Activated naive CD4-positive, alpha-beta T cell treated with anti-CD3 and anti-CD28 coated beads for 36 hours (primary cell): ENCODE data around the gene CAPN8. TPM values are rescaled to one million over a fixed set of nuclear protein-coding genes. Genes with fewer than 3 reads are reported as not detected.

Experiments used
- CTCF ChIA-PET: fragments of 350-600 bp; sonication (Branson Sonifier 250); formaldehyde crosslinking; loops from one replicate; lab custom pipeline; 2021; ENCODE audit warnings: antibody characterized with exemption; lab: Charles Lee
- DNase-seq: peaks from one replicate; pipeline ENCODE4 v3.0.0-alpha.2; 2020
- H3K27ac Mint-ChIP-seq: one replicate; pipeline ENCODE4 v1.8.0; 2021; ENCODE audit warnings: mild to moderate bottlenecking, mixed read lengths
- H3K27me3 Mint-ChIP-seq: one replicate; pipeline ENCODE4 v1.8.0; 2021; ENCODE audit warnings: low read depth, mixed read lengths
- H3K36me3 Mint-ChIP-seq: one replicate; pipeline ENCODE4 v1.8.0; 2021; ENCODE audit warnings: low read depth, mixed read lengths
- H3K4me1 Mint-ChIP-seq: one replicate; pipeline ENCODE4 v1.8.0; 2021; ENCODE audit warnings: low read depth, mixed read lengths
- H3K4me3 Mint-ChIP-seq: one replicate; pipeline ENCODE4 v1.8.0; 2021; ENCODE audit warnings: mild to moderate bottlenecking, moderate library complexity, mixed read lengths
- H3K9me3 Mint-ChIP-seq: one replicate; pipeline ENCODE4 v1.8.0; 2021; ENCODE audit warnings: mixed read lengths
- intact Hi-C: fragments of 100-400 bp; cut with micrococcal nuclease; formaldehyde crosslinking; loops from one replicate; pipeline ENCODE4 v1.15.1; 2023
- total RNA-seq, 2 experiments: library from RNA; stranded (reverse); gene quantifications; one replicate each; pipeline ENCODE4 v1.2.3, GENCODE V29; 2021

Gene CAPN8
- total RNA-seq, 2 experiments from 2014 or later, result not detected

GRCh38 chr1:223709598-223709997 lies 44.1 kb upstream of the CAPN8 start:
- intact Hi-C loops, result no loop called here
- no peak for DNase-seq
- Mint-ChIP-seq H3K4me1 (peaks cover 26% of the 10 kb centered on the region), H3K36me3 (no peaks in the 10 kb centered on the region), H3K27ac (no peak overlapping the region), H3K9me3 (no peaks in the 10 kb centered on the region), H3K27me3 (no peaks in the 10 kb centered on the region), H3K4me3 (no peak overlapping the region)
- CTCF ChIA-PET, result interaction anchor here (1.1 to 3.9 kb wide), 3 partner anchors 13 to 40 kb away, joined by 5 to 37 read pairs (median 15); no protein-coding TSS in a partner anchor

GRCh38 chr1:223708651-223709268 lies 43.3 kb upstream of the CAPN8 start:
- Mint-ChIP-seq H3K9me3 (no peaks in the 10 kb centered on the region), H3K27ac (no peak overlapping the region), H3K36me3 (no peaks in the 10 kb centered on the region), H3K4me1 (peaks cover 20% of the 10 kb centered on the region), H3K27me3 (no peaks in the 10 kb centered on the region), H3K4me3 (no peak overlapping the region)
- DNase-seq, result no peak
- CTCF ChIA-PET, result interaction anchor here (1.0 to 1.1 kb wide), 2 partner anchors 10 to 41 kb away, joined by 3 to 5 read pairs; no protein-coding TSS in a partner anchor
- intact Hi-C loops, result no loop called here

- H3K9me3 Mint-ChIP-seq, result no peaks in the 10 kb centered on the region
- no peak overlapping the region for H3K4me3 Mint-ChIP-seq
- H3K27me3 Mint-ChIP-seq, result no peaks in the 10 kb centered on the region
- no peak for DNase-seq
- CTCF ChIA-PET, result interaction anchor here (0.8 to 1.1 kb wide), 4 partner anchors 11 to 72 kb away, joined by 3 to 6 read pairs (median 3); no protein-coding TSS in a partner anchor
- peaks cover 20% of the 10 kb centered on the region for H3K4me1 Mint-ChIP-seq
- H3K36me3 Mint-ChIP-seq, result no peaks in the 10 kb centered on the region
- H3K27ac Mint-ChIP-seq, result no peak overlapping the region
- intact Hi-C loops, result no loop called here
Observed at GRCh38 chr1:223708001-223708359, 42.5 kb upstream of the CAPN8 start.

DNA sequence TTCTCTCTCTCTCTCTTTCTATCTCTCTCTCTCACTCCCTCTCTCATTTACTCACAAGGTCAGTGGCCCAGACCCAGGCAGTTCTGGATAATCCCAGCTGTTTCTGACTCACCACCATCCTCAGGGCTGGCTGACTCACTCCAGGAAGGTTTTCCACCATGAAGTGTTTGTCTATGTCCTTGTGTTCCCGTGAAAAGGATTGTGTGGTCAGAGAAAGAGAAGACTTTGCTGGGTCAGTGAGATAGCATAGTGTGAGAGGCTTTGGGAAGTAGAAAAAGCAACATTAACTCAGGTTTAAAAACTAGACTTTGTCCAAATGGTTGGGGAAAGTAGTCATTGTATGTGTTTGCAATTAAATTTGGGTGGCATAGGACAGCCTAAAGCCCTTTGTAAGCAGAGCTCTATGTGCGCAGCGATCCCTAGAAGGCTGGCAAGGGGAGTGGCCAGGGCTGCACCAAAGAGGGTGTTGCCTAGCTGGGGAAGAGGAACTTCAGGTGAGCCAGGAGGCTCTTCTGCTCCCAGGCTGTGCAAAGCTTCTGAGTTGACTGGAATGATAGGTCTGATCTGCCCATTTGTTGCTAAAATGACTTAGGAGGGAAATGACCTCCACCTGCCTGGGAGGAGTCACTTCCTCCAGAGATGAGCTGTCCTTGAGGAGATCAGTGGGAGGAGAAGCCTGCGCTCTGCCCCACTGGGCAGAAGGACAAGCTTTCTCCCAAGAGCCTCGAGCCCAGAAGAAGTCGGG lies 41.9 kb upstream of the CAPN8 start:
- H3K9me3 Mint-ChIP-seq, result no peaks in the 10 kb centered on the region
- H3K27me3 Mint-ChIP-seq, result no peaks in the 10 kb centered on the region
- peaks cover 24% of the 10 kb centered on the region for H3K4me1 Mint-ChIP-seq
- H3K27ac Mint-ChIP-seq, result no peak overlapping the region
- DNase-seq, result no peak
- CTCF ChIA-PET, result interaction anchor here (0.8 to 2.2 kb wide), 4 partner anchors 39 to 73 kb away, joined by 3 to 9 read pairs (median 4); no protein-coding TSS in a partner anchor
- intact Hi-C loops, result no loop called here
- H3K36me3 Mint-ChIP-seq, result no peaks in the 10 kb centered on the region
- no peak overlapping the region for H3K4me3 Mint-ChIP-seq

DNA sequence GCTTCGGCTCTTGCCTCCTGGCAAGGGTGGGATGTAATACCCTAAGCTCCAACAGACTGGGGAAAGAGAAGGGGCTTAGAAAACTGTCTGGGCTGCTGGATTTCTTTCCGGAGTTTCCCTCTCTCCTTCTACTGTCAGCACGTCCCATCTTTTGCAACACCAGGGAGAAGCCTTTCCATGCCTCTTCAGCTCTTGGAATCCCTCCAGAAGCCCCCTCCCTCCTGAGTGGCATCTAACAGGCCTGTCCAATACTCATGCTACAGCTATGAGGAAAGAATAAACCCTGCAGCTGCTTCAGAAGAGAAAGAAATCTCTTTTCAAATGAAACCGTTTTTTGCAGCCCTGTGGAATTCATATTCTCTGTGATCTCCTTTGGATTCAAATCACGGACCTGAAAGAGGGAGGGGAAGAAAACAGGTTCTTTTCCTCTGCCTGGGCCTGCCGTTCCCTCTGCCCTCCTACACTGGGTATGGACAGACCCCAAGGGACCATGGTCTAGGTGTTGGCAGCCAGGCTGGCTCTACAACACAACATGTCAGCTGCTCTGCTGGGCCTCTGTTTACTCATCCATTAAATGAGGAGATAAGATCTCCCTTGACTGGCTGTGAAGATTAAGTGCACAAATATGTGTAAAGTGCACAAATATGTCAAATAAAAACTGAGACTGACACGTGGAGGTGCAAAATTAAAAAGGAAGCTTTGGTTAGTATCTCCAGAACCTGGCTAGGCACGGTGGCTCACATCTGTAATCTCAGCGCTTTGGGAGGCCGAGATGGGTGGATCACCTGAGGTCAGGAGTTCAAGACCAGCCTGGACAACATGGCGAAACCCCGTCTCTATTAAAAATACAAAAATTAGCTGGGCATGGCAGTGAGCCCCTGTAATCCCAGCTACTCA lies 40.8 kb upstream of the CAPN8 start:
- peaks cover 26% of the 10 kb centered on the region for H3K4me1 Mint-ChIP-seq
- CTCF ChIA-PET, result interaction anchor here (0.6 to 2.2 kb wide), 3 partner anchors 22 to 352 kb away, joined by 3 to 9 read pairs (median 3); no protein-coding TSS in a partner anchor
- no peaks in the 10 kb centered on the region for H3K27me3 Mint-ChIP-seq
- H3K27ac Mint-ChIP-seq, result no peak overlapping the region
- H3K9me3 Mint-ChIP-seq, result no peaks in the 10 kb centered on the region
- no peak for DNase-seq
- intact Hi-C loops, result no loop called here
- H3K4me3 Mint-ChIP-seq, result no peak overlapping the region
- H3K36me3 Mint-ChIP-seq, result no peaks in the 10 kb centered on the region

- no peak overlapping the region for H3K27ac Mint-ChIP-seq
- H3K9me3 Mint-ChIP-seq, result no peaks in the 10 kb centered on the region
- no peak overlapping the region for H3K4me3 Mint-ChIP-seq
- no peak for DNase-seq
- H3K36me3 Mint-ChIP-seq, result no peaks in the 10 kb centered on the region
- intact Hi-C loops, result no loop called here
- H3K27me3 Mint-ChIP-seq, result no peaks in the 10 kb centered on the region
- CTCF ChIA-PET, result interaction anchor here (0.6 to 2.2 kb wide), 4 partner anchors 9 to 44 kb away, joined by 3 to 9 read pairs (median 3); no protein-coding TSS in a partner anchor
- H3K4me1 Mint-ChIP-seq, result peaks cover 31% of the 10 kb centered on the region
Observed at GRCh38 chr1:223704921-223705878, 39.7 kb upstream of the CAPN8 start.

- H3K36me3 Mint-ChIP-seq, result no peaks in the 10 kb centered on the region
- H3K9me3 Mint-ChIP-seq, result no peaks in the 10 kb centered on the region
- intact Hi-C loops, result loop anchor here (1.0 kb wide), 1 partner anchor 23 kb away; no protein-coding TSS in a partner anchor
- no peak overlapping the region for H3K27ac Mint-ChIP-seq
- peaks cover 31% of the 10 kb centered on the region for H3K4me1 Mint-ChIP-seq
- CTCF ChIA-PET, result interaction anchor here (0.6 to 1.2 kb wide), 2 partner anchors 8 to 753 kb away, joined by 3 read pairs; no protein-coding TSS in a partner anchor
- no peak for DNase-seq
- no peak overlapping the region for H3K4me3 Mint-ChIP-seq
- no peaks in the 10 kb centered on the region for H3K27me3 Mint-ChIP-seq
Observed at GRCh38 chr1:223703668-223704013, 38.1 kb upstream of the CAPN8 start.

- H3K4me1 Mint-ChIP-seq, result peaks cover 33% of the 10 kb centered on the region
- DNase-seq, result no peak
- intact Hi-C loops, result loop anchor here (1.0 kb wide), 1 partner anchor 23 kb away; no protein-coding TSS in a partner anchor
- no peaks in the 10 kb centered on the region for H3K36me3 Mint-ChIP-seq
- CTCF ChIA-PET, result interaction anchor here (0.6 kb wide), 1 partner anchor 8 kb away, joined by 4 read pairs; no protein-coding TSS in a partner anchor
- no peaks in the 10 kb centered on the region for H3K9me3 Mint-ChIP-seq
- no peak overlapping the region for H3K4me3 Mint-ChIP-seq
- H3K27ac Mint-ChIP-seq, result no peak overlapping the region
- H3K27me3 Mint-ChIP-seq, result no peaks in the 10 kb centered on the region
Observed at GRCh38 chr1:223702735-223703667, 37.5 kb upstream of the CAPN8 start.

DNA sequence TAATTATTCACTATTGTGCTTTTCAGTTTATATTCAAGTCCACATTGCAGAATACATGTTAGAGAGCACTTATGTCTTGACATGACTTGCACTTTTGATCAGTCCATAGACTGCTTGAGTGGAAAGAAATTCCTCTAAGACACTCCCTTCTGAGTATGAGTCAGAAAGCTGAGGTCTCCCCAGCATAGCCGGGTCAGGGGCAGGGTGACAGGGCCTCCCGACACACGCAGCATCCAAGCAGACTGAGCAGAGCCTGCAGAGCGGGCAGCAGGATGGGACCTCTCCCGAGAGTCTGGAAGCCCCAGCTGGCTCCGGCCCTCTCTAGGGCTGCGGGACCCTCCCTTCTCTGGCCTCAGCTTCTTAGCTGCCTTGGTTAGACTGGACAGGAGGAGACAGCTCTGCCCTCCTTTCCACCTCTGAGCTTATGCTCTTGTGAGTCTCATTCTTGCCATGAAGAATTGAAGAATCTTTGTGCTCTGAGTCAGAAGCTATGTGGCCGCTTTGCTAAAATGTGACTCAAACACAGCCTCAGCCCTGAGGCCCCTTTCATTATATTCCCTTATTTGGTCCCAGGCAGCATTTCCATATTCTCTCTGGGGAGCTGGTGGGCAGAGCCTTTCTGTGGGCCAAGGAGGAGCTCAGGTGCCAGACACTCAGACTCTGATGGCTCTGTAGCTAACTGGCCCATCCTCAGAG lies 35.6 kb upstream of the CAPN8 start:
- no peak overlapping the region for H3K4me3 Mint-ChIP-seq
- no peaks in the 10 kb centered on the region for H3K27me3 Mint-ChIP-seq
- DNase-seq, result peak; percentile 29
- CTCF ChIA-PET, result interaction anchor here (0.9 to 4.0 kb wide), 4 partner anchors 27 to 150 kb away, joined by 3 to 80 read pairs (median 3); no protein-coding TSS in a partner anchor
- no peak overlapping the region for H3K27ac Mint-ChIP-seq
- H3K36me3 Mint-ChIP-seq, result no peaks in the 10 kb centered on the region
- H3K4me1 Mint-ChIP-seq, result peaks cover 29% of the 10 kb centered on the region
- intact Hi-C loops, result no loop called here
- H3K9me3 Mint-ChIP-seq, result no peaks in the 10 kb centered on the region

DNA sequence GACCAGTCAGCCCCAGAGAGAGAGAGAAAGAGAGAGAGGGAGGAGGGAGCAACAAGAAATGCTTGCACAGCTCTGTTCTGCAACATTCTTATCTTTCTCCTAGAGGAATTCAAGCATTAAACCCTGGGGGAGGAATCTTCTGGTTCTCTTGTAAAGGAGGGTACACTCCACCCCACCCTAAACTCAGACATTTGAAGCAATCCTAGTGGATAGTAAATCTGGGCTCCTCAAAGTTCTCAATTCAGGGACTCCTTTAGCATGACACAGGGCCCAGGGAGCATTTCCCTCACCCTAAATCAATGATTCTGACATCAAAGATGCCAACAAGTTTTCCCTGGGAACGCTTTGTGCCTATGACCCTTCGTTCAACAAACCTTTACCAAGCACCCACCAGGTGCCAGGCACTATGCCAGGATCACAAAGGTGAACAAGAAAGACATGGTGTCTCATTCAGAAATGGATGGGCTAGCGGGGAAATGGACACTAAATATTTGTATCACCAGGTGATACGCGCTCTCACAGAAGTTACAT lies 35.0 kb upstream of the CAPN8 start:
- CTCF ChIA-PET, result interaction anchor here (0.9 to 4.0 kb wide), 4 partner anchors 28 to 150 kb away, joined by 3 to 80 read pairs (median 3); no protein-coding TSS in a partner anchor
- Mint-ChIP-seq H3K4me1 (peaks cover 29% of the 10 kb centered on the region), H3K27ac (no peak overlapping the region), H3K27me3 (no peaks in the 10 kb centered on the region), H3K4me3 (no peak overlapping the region), H3K36me3 (no peaks in the 10 kb centered on the region), H3K9me3 (no peaks in the 10 kb centered on the region)
- intact Hi-C loops, result no loop called here
- no peak for DNase-seq
